ENCODE results near the gene HOXA4. TPM values are rescaled to one million over a fixed set of nuclear protein-coding genes. Genes with fewer than 3 reads are reported as not detected.

HOXA4 gene
- polyA plus RNA-seq, 1 donor from 2014 or later = not detected

- H3K36me3 Mint-ChIP-seq = peaks cover 5% of the 10 kb centered on the region
- peak overlapping the region in 2 of 4 donors; percentile 19 to 80 for H3K4me3 Mint-ChIP-seq
- H3K27ac Mint-ChIP-seq = peak overlapping the region in 2 of 3 donors; percentile 26 to 64
- H3K9me3 Mint-ChIP-seq = peaks cover 0 to 5% (median 2%) of the 10 kb centered on the region in 3 donors
- H3K27me3 Mint-ChIP-seq = peaks cover 37% of the 10 kb centered on the region
- H3K4me1 Mint-ChIP-seq = peaks cover 7 to 18% (median 14%) of the 10 kb centered on the region in 3 donors
Observed at GRCh38 chr7:27091941-27092818, 38.4 kb downstream of the HOXA4 start.

GRCh38 chr7:27091105-27091504, 39.5 kb downstream of the HOXA4 start:
- H3K36me3 Mint-ChIP-seq = peaks cover 5% of the 10 kb centered on the region
- H3K27me3 Mint-ChIP-seq = peaks cover 35% of the 10 kb centered on the region
- H3K27ac Mint-ChIP-seq = no peak overlapping the region
- peak overlapping the region in 1 of 4 donors; percentile 80 for H3K4me3 Mint-ChIP-seq
- peaks cover 0 to 5% (median 2%) of the 10 kb centered on the region in 3 donors for H3K9me3 Mint-ChIP-seq
- peaks cover 5 to 16% (median 13%) of the 10 kb centered on the region in 3 donors for H3K4me1 Mint-ChIP-seq

- Mint-ChIP-seq H3K27me3 (peaks cover 31% of the 10 kb centered on the region), H3K4me3 (peak overlapping the region in 3 of 4 donors; percentile 49 to 69 (median 68)), H3K36me3 (peaks cover 5% of the 10 kb centered on the region), H3K9me3 (peaks cover 0 to 5% (median 0%) of the 10 kb centered on the region in 3 donors), H3K4me1 (peaks cover 2 to 10% (median 9%) of the 10 kb centered on the region in 3 donors), H3K27ac (no peak overlapping the region)
Observed at GRCh38 chr7:27088002-27088922, 42.3 kb downstream of the HOXA4 start.

GRCh38 chr7:27083646-27084045, 46.9 kb downstream of the HOXA4 start:
- Mint-ChIP-seq H3K4me1 (peaks cover 5 to 14% (median 7%) of the 10 kb centered on the region in 3 donors), H3K36me3 (peaks cover 2% of the 10 kb centered on the region), H3K9me3 (no peaks in the 10 kb centered on the region), H3K27ac (no peak overlapping the region), H3K27me3 (peaks cover 12% of the 10 kb centered on the region), H3K4me3 (no peak overlapping the region)

- no peak overlapping the region for H3K4me3 Mint-ChIP-seq
- peaks cover 0 to 6% (median 5%) of the 10 kb centered on the region in 3 donors for H3K4me1 Mint-ChIP-seq
- no peaks in the 10 kb centered on the region for H3K9me3 Mint-ChIP-seq
- no peak overlapping the region for H3K27ac Mint-ChIP-seq
- no peaks in the 10 kb centered on the region for H3K27me3 Mint-ChIP-seq
- peaks cover 2% of the 10 kb centered on the region for H3K36me3 Mint-ChIP-seq
Observed at GRCh38 chr7:27082171-27082570, 48.4 kb downstream of the HOXA4 start.

GRCh38 chr7:27080844-27081436, 49.6 kb downstream of the HOXA4 start:
- peaks cover 2% of the 10 kb centered on the region for H3K36me3 Mint-ChIP-seq
- H3K4me1 Mint-ChIP-seq = peaks cover 0 to 6% (median 5%) of the 10 kb centered on the region in 3 donors
- no peaks in the 10 kb centered on the region for H3K27me3 Mint-ChIP-seq
- no peak overlapping the region for H3K27ac Mint-ChIP-seq
- H3K9me3 Mint-ChIP-seq = no peaks in the 10 kb centered on the region
- H3K4me3 Mint-ChIP-seq = no peak overlapping the region

GRCh38 chr7:27079234-27079975, 51.2 kb downstream of the HOXA4 start:
- Mint-ChIP-seq H3K9me3 (no peaks in the 10 kb centered on the region), H3K27me3 (no peaks in the 10 kb centered on the region), H3K27ac (no peak overlapping the region), H3K4me1 (peaks cover 0 to 6% (median 5%) of the 10 kb centered on the region in 3 donors), H3K36me3 (peaks cover 2% of the 10 kb centered on the region), H3K4me3 (no peak overlapping the region)

GRCh38 chr7:27078616-27079233, 51.8 kb downstream of the HOXA4 start:
- Mint-ChIP-seq H3K36me3 (peaks cover 2% of the 10 kb centered on the region), H3K9me3 (no peaks in the 10 kb centered on the region), H3K4me1 (peaks cover 0 to 6% (median 5%) of the 10 kb centered on the region in 3 donors), H3K27me3 (no peaks in the 10 kb centered on the region), H3K4me3 (no peak overlapping the region), H3K27ac (no peak overlapping the region)

Other genes with a start within 250 kb of the HOXA4 start
- gene HOXA1, start 34.8 kb downstream of the HOXA4 start, polyA plus RNA-seq = 0.24 TPM
- not detected for gene HOXA2, start 28.1 kb downstream of the HOXA4 start, polyA plus RNA-seq
- not detected for gene HOXA5, start 12.9 kb upstream of the HOXA4 start, polyA plus RNA-seq
- 0.39 TPM for gene HOXA6, start 17.0 kb upstream of the HOXA4 start, polyA plus RNA-seq
- not detected for gene HOXA3, start 21.8 kb upstream of the HOXA4 start, polyA plus RNA-seq
- 1.0 TPM for gene HOXA7, start 25.9 kb upstream of the HOXA4 start, polyA plus RNA-seq
- gene HOXA9, start 34.8 kb upstream of the HOXA4 start, polyA plus RNA-seq = 0.20 TPM
- gene HOXA10, start 43.6 kb upstream of the HOXA4 start, polyA plus RNA-seq = 0.70 TPM
- gene HOXA11, start 54.5 kb upstream of the HOXA4 start, polyA plus RNA-seq = not detected
- not detected for gene HOXA13, start 69.3 kb upstream of the HOXA4 start, polyA plus RNA-seq
- not detected for gene EVX1, start 112.0 kb upstream of the HOXA4 start, polyA plus RNA-seq